BJ (cell line): ENCODE measurements around the gene NEAT1. TPM values are rescaled to one million over a fixed set of nuclear protein-coding genes. Genes with fewer than 3 reads are reported as not detected.

Experiments
- CTCF ChIA-PET: fragments of 350-600 bp; formaldehyde crosslinking; extraction: SDS; loops from one replicate; lab custom pipeline; 2021; ENCODE audit warnings: antibody characterized with exemption, inconsistent platforms; lab: Yijun Ruan, JAX
- POLR2A ChIA-PET: fragments of 300-600 bp; sonication (Branson Sonifier 250); formaldehyde crosslinking; extraction: SDS; loops from one replicate; lab custom pipeline; 2021; ENCODE audit warnings: antibody characterized with exemption; lab: Charles Lee
- DNase-seq: peaks from one replicate; pipeline ENCODE4 v3.0.0-alpha.2; 2011; ENCODE audit warnings: low read depth
- H3K27me3 ChIP-seq: 2 replicates; pipeline ENCODE4 v1.6.0; 2011; ENCODE audit warnings: low read length; ENCODE audit not compliant: control insufficient read depth, insufficient read depth
- H3K36me3 ChIP-seq: 2 replicates; pipeline ENCODE4 v1.5.1; 2011; ENCODE audit warnings: low read length; ENCODE audit not compliant: control insufficient read depth, insufficient read depth
- H3K4me3 ChIP-seq: 2 replicates; pipeline ENCODE4 v1.5.1; 2011; ENCODE audit warnings: low read depth, mild to moderate bottlenecking, control low read depth, low read length
- polyA plus RNA-seq: library from polyadenylated mRNA; depleted of rRNA; stranded (reverse); fragments of >200 nt; gene quantifications from 2 replicates; pipeline ENCODE4 v1.2.3, GENCODE V29; 2011
- TF ChIP-seq, protein P1 (sequence below): IDR thresholded peaks from 2 replicates; pipeline ENCODE4 v1.5.1; 2011; ENCODE audit warnings: low read depth, mild to moderate bottlenecking, control low read depth, inconsistent platforms, low read length, moderate library complexity; ENCODE audit not compliant: insufficient read depth

Gene NEAT1
- polyA plus RNA-seq, 1 experiment = 59.2 TPM

GRCh38 chr11:65426839-65427690 is 4.5 kb downstream of the NEAT1 start:
- CTCF ChIA-PET = no interaction called here
- Histone ChIP-seq H3K36me3 (peaks cover 12% of the 10 kb centered on the region), H3K4me3 (peak overlapping the region; percentile 72), H3K27me3 (no peaks in the 10 kb centered on the region)
- no peak for DNase-seq
- TF ChIP-seq, protein P1, sequence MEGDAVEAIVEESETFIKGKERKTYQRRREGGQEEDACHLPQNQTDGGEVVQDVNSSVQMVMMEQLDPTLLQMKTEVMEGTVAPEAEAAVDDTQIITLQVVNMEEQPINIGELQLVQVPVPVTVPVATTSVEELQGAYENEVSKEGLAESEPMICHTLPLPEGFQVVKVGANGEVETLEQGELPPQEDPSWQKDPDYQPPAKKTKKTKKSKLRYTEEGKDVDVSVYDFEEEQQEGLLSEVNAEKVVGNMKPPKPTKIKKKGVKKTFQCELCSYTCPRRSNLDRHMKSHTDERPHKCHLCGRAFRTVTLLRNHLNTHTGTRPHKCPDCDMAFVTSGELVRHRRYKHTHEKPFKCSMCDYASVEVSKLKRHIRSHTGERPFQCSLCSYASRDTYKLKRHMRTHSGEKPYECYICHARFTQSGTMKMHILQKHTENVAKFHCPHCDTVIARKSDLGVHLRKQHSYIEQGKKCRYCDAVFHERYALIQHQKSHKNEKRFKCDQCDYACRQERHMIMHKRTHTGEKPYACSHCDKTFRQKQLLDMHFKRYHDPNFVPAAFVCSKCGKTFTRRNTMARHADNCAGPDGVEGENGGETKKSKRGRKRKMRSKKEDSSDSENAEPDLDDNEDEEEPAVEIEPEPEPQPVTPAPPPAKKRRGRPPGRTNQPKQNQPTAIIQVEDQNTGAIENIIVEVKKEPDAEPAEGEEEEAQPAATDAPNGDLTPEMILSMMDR = no peak
- POLR2A ChIA-PET = no interaction called here

DNA sequence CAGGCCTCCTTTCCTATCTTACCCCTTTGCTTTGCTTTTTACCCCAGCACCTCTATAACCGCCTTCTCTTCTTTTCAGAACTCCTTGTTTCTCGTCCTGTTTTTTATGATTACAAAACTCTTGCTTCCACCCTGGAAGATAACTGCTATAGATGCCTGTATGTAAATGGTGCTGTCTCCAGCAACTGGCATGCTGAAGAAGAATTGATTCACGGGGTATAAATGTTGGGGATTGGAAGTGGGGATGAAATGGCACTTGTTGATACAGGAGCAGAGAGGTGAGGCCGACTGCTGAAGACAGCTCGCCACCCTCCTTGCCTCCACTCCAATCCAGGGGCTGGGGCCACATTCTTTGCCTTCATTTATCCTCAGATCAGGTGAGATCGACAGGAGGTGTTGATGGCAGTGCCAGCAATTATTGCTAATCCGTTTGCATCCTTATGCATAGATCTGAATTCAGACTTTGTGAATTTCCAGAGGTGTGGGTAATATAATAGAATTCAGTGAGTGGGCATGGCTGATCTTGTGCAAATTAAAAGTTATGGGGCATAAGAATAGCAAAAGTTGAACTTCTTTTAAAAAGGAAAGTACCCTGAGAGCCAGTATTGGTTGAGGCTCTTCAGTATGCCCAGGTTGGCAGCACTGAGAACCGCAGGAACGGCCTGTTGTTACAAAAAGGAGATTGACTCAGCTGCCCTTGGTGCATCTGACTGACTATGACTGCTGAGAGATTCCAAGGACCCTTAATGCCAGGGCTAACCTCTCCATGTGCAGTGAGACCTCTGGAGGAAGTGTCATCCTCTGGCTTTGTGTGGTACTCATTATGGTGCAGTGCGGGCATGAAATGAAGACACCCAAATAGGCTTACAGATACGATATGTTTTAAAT is 5.3 kb downstream of the NEAT1 start:
- no peak for DNase-seq
- TF ChIP-seq, protein P1 = no peak
- peaks cover 12% of the 10 kb centered on the region for H3K36me3 ChIP-seq
- ChIA-PET POLR2A (interaction anchor here (0.9 kb wide), 2 partner anchors 71 to 80 kb away, joined by 3 read pairs; partner anchors contain the start of gene MALAT1), CTCF (no interaction called here)
- H3K27me3 ChIP-seq = no peaks in the 10 kb centered on the region
- H3K4me3 ChIP-seq = peak overlapping the region; percentile 72

DNA sequence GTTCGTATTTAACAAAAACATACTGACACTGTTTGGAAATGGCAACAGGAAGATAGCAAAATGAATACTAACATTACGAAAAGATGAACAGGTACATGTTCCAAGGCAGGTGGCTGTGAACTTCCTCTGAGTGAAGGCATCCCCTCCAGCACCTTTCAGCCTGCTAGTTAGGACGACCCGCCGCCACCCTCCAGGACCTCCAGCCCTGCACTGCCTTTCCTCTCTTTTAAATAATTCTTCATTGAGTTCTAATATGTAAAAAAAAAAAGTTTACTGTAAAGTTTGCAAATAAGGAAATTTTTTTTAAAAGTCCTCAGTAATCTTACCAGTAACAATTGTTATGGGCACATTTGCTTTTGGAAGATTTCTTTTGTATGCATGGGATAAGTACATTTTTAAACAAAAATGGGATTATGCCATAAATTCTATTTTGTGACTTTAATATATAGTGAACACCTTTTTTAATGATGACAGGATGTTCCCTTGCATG is 6.0 kb downstream of the NEAT1 start:
- peak overlapping the region; percentile 72 for H3K4me3 ChIP-seq
- H3K27me3 ChIP-seq = no peaks in the 10 kb centered on the region
- POLR2A ChIA-PET = interaction anchor here (0.9 kb wide), 2 partner anchors 71 to 79 kb away, joined by 3 read pairs; partner anchors contain the start of gene MALAT1
- DNase-seq = no peak
- CTCF ChIA-PET = no interaction called here
- TF ChIP-seq, protein P1 = no peak
- peaks cover 12% of the 10 kb centered on the region for H3K36me3 ChIP-seq

GRCh38 chr11:65429068-65429681 is 6.6 kb downstream of the NEAT1 start:
- ChIA-PET CTCF (no interaction called here), POLR2A (interaction anchor here (0.9 kb wide), 2 partner anchors 70 to 78 kb away, joined by 3 read pairs; partner anchors contain the start of gene MALAT1)
- DNase-seq = no peak
- TF ChIP-seq, protein P1 = no peak
- Histone ChIP-seq H3K36me3 (peaks cover 8% of the 10 kb centered on the region), H3K27me3 (no peaks in the 10 kb centered on the region), H3K4me3 (peak overlapping the region; percentile 72)
